Upper lobe of left lung (tissue), 6 donors: ENCODE results near the gene PRKAG2. TPM values are rescaled to one million over a fixed set of nuclear protein-coding genes. Genes with fewer than 3 reads are reported as not detected.

Source experiments
- ATAC-seq, 2 donors: fragments of 200-7000 bp; cut with Tn5 transposase; one replicate each; pipeline ENCODE4 v1.9.1; 2022; ENCODE audit warnings: mild to moderate bottlenecking in 2 of 2, moderate library complexity in 2 of 2; ENCODE audit not compliant: low FRiP score in 2 of 2
- DNase-seq, 2 donors: peaks; one replicate each; pipeline ENCODE4 v3.0.0-alpha.2; 2019 to 2020
- H3K27ac ChIP-seq, 4 donors: fragments of 200-600 bp; sonication (generic); one replicate each; pipeline ENCODE4 v1.5.1; 2016 to 2019
- H3K27me3 ChIP-seq, 4 donors: fragments of 200-600 bp; sonication (generic); one replicate each; pipeline ENCODE4 v1.5.1; 2017 to 2019
- H3K36me3 ChIP-seq, 4 donors: fragments of 200-600 bp; sonication (generic); one replicate each; pipeline ENCODE4 v1.5.1; 2016 to 2019
- H3K4me1 ChIP-seq, 4 donors: fragments of 200-600 bp; sonication (generic); one replicate each; pipeline ENCODE4 v1.5.1; 2018 to 2019
- H3K4me3 ChIP-seq, 4 donors: fragments of 200-600 bp; sonication (generic); one replicate each; pipeline ENCODE4 v1.5.1; 2017 to 2019; ENCODE audit warnings: mild to moderate bottlenecking in 2 of 4, moderate library complexity in 1 of 4
- H3K9me3 ChIP-seq, 4 donors: fragments of 200-600 bp; sonication (generic); one replicate each; pipeline ENCODE4 v1.5.1; 2018 to 2019
- CTCF ChIP-seq, 6 experiments: fragments of 450-650 bp in 4 of 6; fragments of 200-600 bp in 2 of 6; sonication (generic) in 2 of 6; IDR thresholded peaks; one replicate each; pipeline ENCODE4 v1.5.1; 2016 to 2019; ENCODE audit warnings: antibody characterized with exemption in 6 of 6
- EP300 ChIP-seq, 4 donors: sonication (generic); formaldehyde crosslinking; IDR thresholded peaks; one replicate each; pipeline ENCODE4 v1.5.1; 2017; ENCODE audit warnings: antibody characterized with exemption in 4 of 4, control low read depth in 2 of 4
- POLR2A ChIP-seq, 4 donors: fragments of 450-650 bp; IDR thresholded peaks; one replicate each; pipeline ENCODE4 v1.5.1; 2016 to 2017; ENCODE audit warnings: antibody characterized with exemption in 4 of 4, mild to moderate bottlenecking in 2 of 4
- POLR2AphosphoS5 ChIP-seq, 2 donors: sonication (generic); formaldehyde crosslinking; IDR thresholded peaks; one replicate each; pipeline ENCODE4 v1.5.1; 2017; ENCODE audit warnings: antibody characterized with exemption in 2 of 2
- WGBS, 2 donors: methylation state at CpG; one replicate each; pipeline ENCODE4 v1.1.5; 2017 to 2018; 5-methylcytosine and 5-hydroxymethylcytosine counted together
- total RNA-seq, 6 donors: library from RNA; depleted of rRNA in 4 of 6; stranded (reverse); fragments of >200 nt in 4 of 6; gene quantifications; one replicate each; pipeline versions ENCODE4 v1.1.0 to v1.2.1, GENCODE V29; 2016 to 2021
- donor health status: DM: no; HTN: no; CAD: no; lungs with moderate emphysema.
- donor health status: DM: no; HTN: yes; CAD: no; lungs with severe emphysema.

The PRKAG2 gene
- total RNA-seq, 6 donors from 2014 or later = 20.6 to 68.1 (median 29.6) TPM

DNA sequence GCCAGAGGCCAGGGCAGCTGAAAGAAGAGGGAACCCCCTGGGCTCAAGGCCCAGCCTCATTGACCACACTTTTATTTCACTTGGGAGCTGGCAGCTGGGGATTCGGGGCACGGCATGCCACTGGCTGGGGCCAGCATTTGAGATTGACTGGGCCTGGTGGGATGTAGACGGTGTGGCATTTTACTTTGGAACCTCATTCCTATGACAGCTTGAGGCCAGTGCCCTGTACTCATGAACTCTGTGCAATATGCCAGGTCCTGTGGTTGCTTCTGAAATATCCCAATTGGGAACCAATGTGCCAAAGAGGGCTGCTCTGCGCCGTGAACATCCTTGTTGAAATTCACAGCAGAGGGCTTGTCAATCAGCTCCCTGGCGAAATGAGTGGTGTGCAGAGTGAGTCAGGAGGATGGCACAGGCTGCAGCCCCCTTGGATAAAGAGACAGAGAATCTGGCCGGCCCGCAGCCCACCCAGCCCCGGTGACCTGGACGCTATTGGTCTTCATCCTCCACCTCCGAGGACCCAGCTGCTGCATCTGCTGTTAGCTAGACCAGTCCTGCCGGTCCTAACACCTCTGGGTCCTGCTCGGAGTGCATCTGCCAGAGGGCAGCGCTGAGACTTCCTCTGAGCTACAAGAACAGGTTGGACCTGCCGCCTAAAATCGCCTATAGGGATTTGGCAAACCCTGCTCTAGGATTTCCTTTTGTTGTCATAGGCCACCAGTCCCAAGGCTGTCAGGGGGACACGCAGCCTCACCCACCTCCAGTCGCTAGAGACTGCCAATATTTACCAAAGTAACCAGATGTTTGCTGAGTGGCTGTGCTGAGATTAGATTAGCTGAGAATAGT lies 58.0 kb downstream of the PRKAG2 start:
- no peak overlapping the region for H3K4me3 ChIP-seq
- 75 to 80% methylated on average over 6 to 18 of the region's 18 CpGs for WGBS, 2 donors
- DNase-seq = peak in 1 of 2 donors; percentile 40

GRCh38 chr7:151817981-151818673 lies 58.8 kb downstream of the PRKAG2 start:
- Histone ChIP-seq H3K36me3 (no peaks in the 10 kb centered on the region), H3K4me3 (no peak overlapping the region), H3K27me3 (no peaks in the 10 kb centered on the region), H3K27ac (no peak overlapping the region), H3K9me3 (no peaks in the 10 kb centered on the region), H3K4me1 (peaks cover 0 to 3% (median 1%) of the 10 kb centered on the region in 4 donors)
- no peak for DNase-seq
- TF ChIP-seq POLR2A (IDR thresholded peaks at IDR 0.05) (no peak), EP300 (IDR thresholded peaks at IDR 0.05) (no peak), POLR2AphosphoS5 (IDR thresholded peaks at IDR 0.05) (no peak), CTCF (IDR thresholded peaks at IDR 0.05) (no peak)
- WGBS, 2 donors = 94 to 97% methylated on average over 8 of the region's 8 CpGs
- no peak for ATAC-seq

More for the DNA sequence above, 58.0 kb downstream of the PRKAG2 start:
- Histone ChIP-seq H3K27me3 (no peaks in the 10 kb centered on the region), H3K9me3 (no peaks in the 10 kb centered on the region), H3K27ac (no peak overlapping the region), H3K36me3 (no peaks in the 10 kb centered on the region), H3K4me1 (peaks cover 0 to 10% (median 4%) of the 10 kb centered on the region in 4 donors)
- TF ChIP-seq EP300 (IDR thresholded peaks at IDR 0.05) (no peak), CTCF (IDR thresholded peaks at IDR 0.05) (no peak), POLR2AphosphoS5 (IDR thresholded peaks at IDR 0.05) (no peak), POLR2A (IDR thresholded peaks at IDR 0.05) (no peak)
- ATAC-seq = no peak

DNA sequence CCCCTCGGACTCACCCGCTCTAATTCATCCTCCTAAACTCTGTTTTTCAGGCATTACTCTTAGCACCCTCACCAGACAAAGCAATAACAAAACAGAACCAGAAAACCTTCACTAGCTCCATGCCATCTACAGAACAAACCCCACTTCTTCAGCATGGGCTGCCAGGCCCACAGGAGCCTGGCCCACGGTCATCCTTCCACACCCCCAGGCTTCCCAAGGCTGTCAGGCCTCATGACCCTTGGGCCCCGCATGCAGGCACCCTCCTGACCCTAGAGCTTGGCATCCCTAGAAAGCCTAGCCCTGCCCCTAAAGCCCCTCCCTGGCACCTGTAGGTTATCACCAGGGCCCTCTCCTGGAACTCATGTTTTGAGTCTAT lies 59.6 kb downstream of the PRKAG2 start:
- ATAC-seq (no peak), DNase-seq (no peak)
- TF ChIP-seq POLR2AphosphoS5 (IDR thresholded peaks at IDR 0.05) = no peak
- no peak for TF ChIP-seq EP300 (IDR thresholded peaks at IDR 0.05)
- TF ChIP-seq POLR2A (IDR thresholded peaks at IDR 0.05) = no peak
- TF ChIP-seq CTCF (IDR thresholded peaks at IDR 0.05) = no peak
- H3K4me1 ChIP-seq = peaks cover 0 to 3% (median 0%) of the 10 kb centered on the region in 4 donors
- no peaks in the 10 kb centered on the region for H3K27me3 ChIP-seq
- H3K9me3 ChIP-seq = no peaks in the 10 kb centered on the region
- H3K4me3 ChIP-seq = no peak overlapping the region
- no peaks in the 10 kb centered on the region for H3K36me3 ChIP-seq
- WGBS, 2 donors = 95% methylated on average over 4 of the region's 4 CpGs
- H3K27ac ChIP-seq = no peak overlapping the region

GRCh38 chr7:151816562-151817314 lies 60.2 kb downstream of the PRKAG2 start:
- no peaks in the 10 kb centered on the region for H3K27me3 ChIP-seq
- H3K9me3 ChIP-seq = no peaks in the 10 kb centered on the region
- TF ChIP-seq CTCF (IDR thresholded peaks at IDR 0.05) (no peak), POLR2AphosphoS5 (IDR thresholded peaks at IDR 0.05) (no peak), POLR2A (IDR thresholded peaks at IDR 0.05) (no peak), EP300 (IDR thresholded peaks at IDR 0.05) (no peak)
- H3K4me3 ChIP-seq = no peak overlapping the region
- peaks cover 0 to 3% (median 0%) of the 10 kb centered on the region in 4 donors for H3K4me1 ChIP-seq
- H3K27ac ChIP-seq = no peak overlapping the region
- 93 to 94% methylated on average over 20 of the region's 20 CpGs for WGBS, 2 donors
- ATAC-seq = no peak
- no peaks in the 10 kb centered on the region for H3K36me3 ChIP-seq
- DNase-seq = no peak
